HG03175 (cell line): ENCODE measurements around the gene LDB2.

Source experiments
- ATAC-seq: cut with Tn5 transposase; IDR thresholded peaks from one replicate; pipeline ENCODE4 v1.9.1; 2021; ENCODE audit warnings: mild to moderate bottlenecking, moderate library complexity; ENCODE audit not compliant: unreplicated experiment

Gene LDB2

DNA sequence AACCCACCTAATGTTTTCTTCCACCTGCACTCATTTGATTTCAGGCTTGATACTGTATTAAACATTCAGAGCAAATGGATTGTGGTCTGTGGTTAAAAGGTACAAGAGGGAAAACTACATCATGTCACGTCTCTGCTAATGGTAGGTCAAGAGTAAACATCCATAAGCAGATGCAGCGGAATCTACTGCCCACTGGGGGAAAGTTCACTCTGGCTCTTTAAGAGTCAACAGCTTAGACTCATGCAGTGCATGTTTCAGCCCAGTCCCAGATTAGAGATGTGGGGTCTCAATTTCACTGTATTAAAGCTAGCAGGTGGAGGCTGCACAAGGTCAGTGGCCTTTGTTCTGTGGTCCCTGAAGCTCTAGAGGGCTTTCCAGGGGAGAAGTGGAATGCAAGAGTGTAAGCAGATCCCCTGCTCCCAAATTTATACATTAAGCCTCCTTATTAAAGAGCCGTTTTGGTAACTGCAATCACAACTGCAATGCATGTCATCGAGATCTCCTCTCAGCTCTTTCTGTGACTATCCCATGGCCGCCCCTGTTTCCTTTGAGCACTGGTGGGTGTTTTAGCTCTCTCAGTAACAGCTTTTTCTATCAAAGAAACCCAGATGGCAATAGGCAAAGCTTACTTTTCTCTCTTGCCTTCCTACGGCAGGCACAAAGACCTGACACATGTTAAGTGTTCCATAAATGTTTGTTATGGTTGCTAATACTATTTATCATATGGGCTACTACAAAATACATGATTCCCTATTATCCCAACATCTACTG lies 53.4 kb downstream of the LDB2 start:
- ATAC-seq, result no peak

DNA sequence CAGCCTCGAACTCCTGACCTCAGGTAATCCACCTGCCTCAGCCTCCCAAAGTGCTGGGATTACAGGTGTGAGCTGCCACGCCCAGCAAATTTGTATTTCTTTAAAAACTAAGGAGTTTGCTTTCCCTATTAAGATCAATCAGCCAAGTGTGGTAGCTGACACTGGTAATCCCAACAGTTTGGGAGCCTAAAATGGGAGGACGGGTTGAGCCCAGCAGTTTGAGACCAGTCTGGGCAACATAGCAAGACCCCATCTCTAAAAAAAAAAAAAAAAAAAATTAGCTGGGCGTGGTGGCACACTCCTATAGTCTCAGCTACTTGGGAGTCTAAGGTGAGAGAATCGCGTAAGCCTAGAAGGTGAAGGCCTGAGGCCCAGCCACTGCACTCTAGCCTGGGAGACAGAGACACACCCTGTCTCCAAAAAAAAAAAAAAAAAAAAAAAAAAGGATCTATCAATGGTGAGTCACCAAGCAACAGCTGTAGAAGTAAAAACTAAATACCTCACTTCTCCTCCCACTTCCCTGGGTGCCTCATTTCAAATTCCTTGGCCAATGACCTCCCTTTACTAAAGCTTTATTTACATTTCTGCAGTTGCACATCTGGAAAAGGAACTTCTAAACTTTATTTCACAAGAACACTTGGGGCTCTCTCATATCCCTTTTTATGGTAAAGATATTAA lies 54.5 kb downstream of the LDB2 start:
- no peak for ATAC-seq

DNA sequence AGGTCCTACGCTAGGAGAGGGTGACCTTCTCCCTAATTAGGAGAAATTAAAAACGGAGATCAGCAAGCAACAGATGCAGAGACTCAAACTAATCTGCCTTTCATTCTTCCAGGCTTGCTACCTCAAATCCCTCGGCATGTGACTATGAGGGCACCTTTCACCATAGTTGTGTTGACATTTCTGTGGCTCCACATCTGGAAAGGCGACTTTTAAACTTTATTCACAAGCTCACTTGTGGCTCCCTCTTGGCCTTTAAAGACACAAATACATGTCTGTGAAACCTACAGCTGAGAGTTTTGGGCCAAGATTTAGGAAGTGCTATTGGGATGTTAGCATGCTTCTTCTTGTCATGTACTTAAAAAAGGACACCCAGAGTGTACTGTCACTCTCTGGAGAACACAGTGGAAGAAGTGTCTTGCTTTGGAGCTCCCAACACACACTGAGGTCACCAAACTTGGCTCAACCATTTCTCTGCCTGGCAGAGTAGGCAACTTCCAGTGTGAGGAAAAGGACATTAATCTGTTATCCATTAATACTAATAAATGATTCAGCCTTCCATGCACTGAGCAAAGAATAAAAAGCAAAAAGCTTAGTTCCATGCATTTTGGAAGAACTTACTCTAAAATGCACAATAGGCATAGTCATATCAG lies 60.1 kb downstream of the LDB2 start:
- no peak for ATAC-seq

DNA sequence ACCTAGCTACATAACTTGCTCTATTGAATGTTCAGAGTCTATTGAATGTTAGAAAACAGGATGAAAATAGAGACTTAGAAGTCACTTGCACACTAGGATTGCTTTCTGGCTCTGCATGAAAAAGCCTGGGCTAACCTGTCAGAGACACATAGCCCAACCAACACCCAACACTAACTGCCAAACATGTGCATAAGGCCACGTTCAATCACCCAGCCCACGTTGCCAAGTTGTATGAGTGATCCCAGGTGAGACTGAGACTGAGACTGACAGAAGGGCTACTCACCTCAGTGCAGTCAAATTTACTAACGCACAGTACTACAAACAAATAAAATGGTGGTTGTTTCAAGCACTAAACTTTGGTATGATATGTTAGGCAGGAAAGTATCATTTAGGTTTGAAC lies 61.0 kb downstream of the LDB2 start:
- no peak for ATAC-seq

DNA sequence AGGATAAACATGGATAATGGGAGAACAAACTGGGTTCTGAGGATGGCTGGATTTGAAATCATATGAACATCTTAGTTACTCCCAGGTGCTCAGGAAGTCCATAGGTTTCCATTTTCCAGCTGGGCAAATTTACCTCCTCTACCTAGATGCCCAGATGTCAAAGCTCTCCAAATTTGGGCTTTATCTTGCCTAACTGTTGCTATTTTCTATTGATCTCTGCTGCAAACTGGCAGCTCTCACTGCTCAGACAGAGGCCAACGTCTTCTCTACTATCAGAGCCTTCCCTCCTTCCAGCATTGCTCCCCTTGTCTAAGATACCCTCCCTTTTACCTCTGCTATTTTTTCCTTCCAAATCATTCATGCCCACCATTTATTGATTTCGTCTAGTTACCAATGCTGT lies 62.1 kb downstream of the LDB2 start:
- no peak for ATAC-seq

DNA sequence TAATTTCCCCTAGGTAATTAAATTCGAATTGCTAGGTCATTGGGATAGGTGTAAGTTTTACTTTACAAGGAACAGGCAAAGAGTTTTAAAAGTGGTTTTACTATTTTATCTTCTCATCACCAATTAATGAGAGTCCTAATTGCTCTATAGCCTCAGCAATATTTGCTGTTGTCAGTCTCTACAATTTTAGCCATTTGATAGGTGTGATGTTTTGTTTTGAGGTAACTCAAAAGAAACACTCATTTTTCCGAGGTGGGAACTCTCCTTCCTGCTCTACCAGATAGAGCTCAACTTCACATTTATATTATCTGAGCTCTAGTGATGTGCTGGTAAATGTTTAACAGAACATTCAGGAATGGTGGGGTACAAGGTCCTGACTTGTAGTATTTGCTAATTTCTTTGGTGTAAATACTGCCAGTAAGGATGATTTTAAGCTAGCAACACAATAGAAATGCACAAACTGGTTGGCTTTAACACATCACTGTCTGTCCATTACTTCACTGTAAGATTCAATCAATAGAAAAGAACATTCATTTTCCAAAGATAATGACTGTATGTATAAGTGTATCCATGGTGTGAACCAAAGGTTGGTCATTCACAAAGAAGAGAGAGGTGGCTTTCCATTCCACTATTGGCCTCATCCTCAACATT lies 62.7 kb downstream of the LDB2 start:
- ATAC-seq, result no peak

DNA sequence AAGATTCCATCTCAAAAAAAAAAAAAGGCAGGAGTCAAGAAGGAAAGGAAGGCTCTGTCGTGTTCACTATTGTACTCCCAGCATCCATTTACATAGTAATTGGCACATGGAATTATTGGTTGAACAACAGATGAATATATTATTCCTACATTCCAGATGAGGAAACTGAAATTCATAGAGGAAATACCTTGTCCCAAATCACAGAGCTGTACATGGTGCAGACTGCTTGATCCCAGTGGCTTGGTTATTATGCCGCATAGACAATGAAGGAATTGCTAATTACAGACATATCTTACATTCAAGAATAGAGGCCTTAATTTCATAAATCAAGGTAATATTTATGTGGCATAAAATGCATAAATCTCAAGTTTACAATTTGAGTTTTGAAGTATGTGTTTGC lies 63.6 kb downstream of the LDB2 start:
- ATAC-seq, result no peak

DNA sequence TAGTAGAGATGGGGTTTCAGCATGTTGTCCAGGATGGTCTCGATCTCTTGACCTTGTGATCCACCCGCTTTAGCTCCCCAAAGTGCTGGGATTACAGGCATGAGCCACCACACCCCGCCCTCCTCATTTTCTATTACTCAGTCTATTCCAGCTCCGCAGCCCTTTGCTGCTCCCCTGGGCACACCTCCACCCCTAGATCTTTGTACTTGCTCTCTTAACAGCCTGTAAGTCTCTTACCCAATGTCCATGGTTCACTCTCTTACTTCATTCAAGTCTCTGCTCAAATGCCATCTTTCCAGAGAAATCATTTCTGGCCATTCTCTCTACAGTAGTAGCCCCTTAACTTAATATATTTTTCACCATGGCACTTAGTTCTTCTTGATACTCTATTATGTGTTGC lies 64.7 kb downstream of the LDB2 start:
- no peak for ATAC-seq

DNA sequence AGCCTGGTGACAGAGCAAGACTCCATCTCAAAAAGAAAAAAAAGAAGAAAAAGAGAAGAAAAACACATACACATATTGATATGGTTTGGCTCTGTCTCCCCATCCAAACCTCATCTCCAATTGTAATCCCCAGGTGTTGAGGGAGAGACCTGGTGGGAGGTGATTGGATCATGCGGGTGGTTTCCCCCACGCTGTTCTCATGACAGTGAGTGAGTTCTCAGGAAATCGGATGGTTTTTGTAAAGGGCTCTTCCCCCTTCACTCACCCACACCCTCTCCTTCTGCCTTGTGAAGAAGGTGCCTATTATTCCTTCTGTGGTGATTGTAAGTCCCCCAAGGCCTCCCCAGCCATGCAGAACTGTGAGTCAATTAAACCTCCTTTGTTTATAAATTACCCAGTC lies 68.4 kb downstream of the LDB2 start:
- ATAC-seq, result no peak

DNA sequence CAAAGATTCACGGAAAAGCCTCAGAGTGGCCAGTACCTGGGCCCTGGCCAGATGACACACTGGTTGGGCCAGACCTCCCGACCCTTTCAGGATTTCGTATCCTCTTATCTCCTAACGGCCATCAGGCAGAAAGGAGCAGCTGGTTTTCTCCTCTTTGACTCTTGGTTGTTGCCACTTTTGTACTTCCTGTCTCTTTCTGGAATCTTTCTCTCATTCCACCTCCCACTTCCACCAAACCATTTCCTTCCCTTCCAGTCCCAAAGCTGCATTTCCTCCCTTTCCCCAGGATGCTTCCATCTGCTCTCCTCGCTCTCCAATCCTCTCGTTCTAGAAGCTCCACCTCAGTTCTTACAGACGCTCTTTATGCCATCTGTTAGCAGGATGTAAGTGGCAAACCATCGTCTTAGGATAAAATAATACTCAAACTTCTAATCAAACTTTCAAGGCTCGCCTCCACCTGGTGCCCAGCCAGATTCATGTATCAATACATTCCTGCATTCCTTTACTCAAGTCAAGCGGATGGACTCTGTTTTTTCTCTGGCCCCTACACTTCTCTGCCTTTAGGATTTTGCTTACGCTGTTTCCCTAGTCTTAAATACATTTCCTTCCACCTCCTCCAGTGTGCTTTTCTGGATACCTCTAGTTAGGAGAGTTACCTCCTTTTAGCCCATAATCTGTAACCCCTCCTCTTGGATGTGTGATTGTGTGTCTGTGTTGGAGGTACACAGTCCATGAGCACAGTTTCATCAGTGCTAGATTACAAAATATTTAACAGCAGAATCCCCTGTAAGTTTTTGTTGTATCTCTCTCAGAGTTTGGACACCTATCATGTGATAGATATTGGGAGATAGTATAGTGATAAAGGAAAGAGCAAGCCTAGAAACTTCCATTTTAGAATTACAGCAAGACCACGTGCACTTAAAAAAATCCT lies 70.4 kb downstream of the LDB2 start:
- no peak for ATAC-seq

DNA sequence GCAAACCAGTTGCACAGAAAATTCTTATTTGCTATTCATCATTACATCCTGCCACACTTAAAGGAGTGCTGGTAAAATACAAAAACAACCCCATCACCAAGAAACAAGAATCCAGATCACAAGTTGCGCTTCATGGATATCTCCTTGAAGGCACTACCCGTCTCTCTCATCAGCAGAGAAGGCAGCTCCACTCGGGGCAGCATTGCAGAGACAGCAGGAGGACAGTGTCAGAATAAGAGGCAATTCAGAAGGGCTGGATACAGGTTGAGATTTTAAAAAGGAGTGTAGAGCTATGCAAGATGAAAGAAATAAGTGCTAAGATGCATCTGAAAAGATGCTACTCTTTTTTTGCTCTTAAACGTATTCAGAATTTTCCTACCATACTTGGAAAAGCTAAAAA lies 71.4 kb downstream of the LDB2 start:
- ATAC-seq, result no peak

DNA sequence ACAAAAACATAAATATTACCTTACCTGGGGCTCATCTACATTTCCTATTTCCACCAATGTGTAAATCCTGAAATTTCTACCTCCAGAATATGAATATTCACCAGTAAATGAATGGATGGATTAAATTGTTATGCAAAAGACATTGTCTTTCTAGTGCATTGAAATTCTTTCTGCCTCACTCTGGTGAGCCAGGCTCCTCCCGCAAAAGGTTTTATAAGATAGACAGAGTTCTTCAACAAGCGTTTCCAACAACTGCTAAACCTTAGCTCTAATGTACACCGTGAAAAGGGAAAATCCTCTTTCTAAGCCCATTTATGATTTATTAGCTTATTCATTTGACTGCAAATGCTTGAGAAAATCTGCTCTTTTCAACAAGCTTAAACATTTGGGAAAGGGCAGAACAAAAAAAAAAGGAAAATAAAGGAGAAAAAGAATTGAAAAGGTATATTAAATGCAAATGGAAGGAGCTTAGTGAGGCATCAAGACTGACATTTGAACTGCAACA lies 72.0 kb downstream of the LDB2 start:
- ATAC-seq, result no peak

DNA sequence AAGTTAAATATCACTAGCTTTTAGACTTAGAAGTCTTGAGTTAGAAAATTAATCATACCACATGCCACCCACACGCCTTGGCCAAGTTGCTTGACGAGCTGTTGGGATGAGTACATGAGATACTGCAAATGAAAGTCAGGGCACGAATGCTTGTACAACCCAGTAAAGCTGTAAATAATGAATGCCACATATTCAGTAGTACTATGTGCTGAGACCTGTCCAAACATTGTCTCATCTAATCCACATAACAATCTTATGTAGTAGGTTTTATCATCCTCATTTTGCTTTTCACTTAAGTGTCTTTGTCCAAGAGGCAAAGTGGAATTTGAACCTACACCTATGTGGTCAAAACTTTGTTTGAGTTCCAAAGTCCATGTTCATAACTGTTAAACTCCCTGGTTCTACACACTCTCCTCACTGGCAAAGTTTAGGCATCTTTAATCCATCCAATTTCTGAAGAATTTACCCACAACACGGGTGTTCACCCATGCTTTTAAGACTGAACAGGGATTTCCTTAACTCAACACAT lies 74.1 kb downstream of the LDB2 start:
- no peak for ATAC-seq

DNA sequence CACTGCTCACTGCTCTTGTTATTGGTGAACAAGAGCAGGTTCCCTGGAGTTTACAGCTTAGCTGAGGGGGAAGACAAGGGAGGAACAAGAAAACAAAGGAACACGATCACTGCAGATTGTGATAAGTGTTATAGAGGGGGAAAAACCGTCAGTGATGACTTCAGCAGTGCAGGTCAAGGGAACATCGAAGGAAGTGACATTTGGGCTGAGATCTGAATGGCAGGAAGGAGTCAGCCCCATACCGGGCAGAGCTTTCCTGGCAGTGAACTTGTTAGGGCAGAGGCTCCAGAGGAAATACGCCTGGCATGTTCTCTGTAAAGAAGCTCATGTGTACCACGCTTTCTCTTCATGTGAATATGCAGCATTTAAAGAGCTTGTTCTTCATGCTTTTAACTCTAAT lies 78.1 kb downstream of the LDB2 start:
- no peak for ATAC-seq

DNA sequence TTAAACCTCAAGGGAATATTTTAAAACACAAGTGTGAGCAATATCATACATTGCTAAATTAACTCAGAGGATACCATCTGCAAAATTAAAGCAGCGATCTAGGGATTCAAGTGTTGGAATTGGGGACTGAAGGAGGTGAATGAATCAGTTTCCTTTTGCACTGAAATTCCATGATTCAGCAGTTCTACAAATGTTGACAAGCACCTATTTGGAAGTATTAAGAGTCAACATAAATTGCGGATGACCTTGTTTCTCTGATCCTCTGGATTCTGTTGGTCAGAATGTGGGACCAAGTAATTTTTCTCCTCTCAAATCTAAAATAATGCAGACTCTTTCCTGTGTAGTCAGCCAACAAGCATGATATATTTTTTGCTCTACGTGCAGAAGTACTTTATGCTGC lies 78.8 kb downstream of the LDB2 start:
- no peak for ATAC-seq

DNA sequence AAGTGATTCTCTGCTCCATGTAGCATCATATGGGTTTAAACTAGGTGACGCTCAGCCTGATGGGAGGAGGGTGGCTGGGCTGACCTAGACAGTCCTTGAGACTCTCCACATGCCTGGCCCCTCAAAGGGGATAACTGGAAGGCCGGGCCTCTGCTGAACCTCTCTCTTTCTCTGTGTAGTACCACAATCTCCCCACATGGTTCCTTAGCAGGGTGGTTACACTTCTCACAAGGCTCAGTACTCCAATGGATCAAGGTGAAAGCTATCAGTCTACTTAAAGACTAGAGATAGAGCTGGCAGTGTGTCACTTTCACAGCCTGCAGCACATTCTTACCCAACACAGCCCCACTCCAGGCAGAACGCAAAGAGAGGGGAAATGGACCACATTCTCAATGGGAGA lies 80.4 kb downstream of the LDB2 start:
- ATAC-seq, result no peak

DNA sequence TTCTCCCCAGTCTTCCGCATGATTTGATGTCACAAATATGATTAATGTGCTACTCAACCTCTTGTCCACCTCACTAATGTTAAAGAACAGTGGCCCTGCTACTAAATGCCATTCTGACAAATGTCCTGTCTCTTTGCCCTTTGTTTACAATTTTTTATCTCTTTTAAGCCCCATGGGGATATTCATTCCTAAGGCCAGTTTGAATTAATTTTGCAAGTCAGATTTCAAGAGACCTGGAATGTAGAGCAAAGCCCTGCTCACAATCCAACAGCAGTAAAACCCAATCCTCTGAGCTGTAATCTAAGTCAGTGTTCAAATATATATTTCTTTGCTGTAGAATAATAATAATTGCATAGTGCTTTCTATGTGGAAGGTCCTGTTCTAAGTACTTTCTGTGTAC lies 81.2 kb downstream of the LDB2 start:
- no peak for ATAC-seq

DNA sequence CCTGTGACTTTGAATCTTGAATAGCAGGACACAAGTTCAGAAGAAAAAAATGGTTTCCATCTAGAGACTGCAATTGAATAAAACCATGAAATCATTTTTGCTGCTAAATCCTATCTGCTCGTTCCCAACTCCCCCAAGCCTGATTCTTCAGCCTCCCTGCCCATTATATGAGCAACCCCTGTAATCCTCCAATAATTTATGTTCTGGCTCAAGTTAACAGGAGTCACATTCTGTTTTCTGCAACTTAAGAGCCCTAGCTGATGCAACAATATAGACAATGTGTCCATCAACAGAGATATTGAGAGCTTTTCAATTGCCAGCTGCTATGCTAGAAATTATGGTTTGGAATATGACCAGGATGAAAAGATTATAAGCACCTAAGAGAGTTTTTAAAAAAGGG lies 84.1 kb downstream of the LDB2 start:
- ATAC-seq, result no peak

DNA sequence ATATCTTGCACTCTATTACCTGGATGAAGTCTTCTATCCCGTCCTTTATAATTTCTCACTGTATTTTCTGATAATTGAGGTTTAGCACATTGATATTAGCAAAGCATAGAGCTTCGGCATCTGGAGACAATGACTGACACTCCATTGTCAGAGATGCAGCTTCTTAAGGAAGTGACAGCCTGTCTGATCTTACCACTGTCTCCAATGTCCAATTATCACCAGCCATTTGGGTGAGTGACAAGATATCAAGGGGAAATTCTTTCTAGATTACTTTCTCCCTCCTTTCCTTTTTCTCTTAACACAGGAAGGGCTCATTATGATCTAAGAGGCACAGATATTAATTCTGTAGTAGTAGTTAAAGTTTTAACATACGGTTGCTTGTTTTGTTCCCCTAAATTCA lies 86.4 kb downstream of the LDB2 start:
- no peak for ATAC-seq

DNA sequence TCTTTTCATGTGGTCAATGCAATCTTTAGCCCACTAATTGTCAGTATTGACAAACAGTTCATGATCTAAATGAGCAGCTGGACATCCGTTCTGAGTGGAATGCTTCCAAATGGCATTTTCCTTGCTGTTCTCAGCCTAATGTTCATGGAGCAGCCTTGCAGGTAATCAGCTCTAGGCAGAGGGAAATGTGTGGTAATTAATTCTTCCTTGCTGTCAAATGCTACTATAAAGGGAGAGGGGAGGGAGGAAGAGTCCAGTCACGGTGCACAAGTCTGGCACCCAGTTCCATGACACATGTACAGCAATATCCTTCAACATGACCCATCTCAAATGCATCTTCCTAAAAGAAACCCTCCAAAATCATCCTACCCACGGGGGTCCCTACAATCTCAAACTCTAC lies 88.5 kb downstream of the LDB2 start:
- no peak for ATAC-seq
